NCI-H2171 (cell line): ENCODE results near the gene HLA-F.

ENCODE experiments used
- DNase-seq: peaks from one replicate; lab custom pipeline; 2025; lab: John Stamatoyannopoulos, UW

HLA-F gene

DNA sequence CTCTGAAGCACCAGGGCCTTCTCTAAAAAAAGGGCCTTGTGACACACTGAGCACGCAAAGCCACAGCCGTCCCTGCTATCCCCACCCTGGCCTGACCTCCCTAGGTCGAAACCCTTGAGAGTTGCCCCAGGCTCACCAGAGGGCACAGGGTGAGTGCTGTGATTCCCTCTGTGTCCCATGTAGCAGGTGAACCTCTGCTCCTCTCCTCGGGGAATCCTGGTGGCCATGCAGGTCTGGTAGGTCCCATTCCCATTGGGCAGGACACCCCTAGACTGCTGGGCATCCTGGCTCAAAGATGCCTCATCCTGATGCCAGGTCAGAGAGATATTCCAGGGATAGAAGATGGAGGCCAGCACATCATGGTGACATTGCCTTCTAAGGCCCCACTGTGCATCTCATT is 20.9 kb downstream of the HLA-F start:
- DNase-seq: no peak

DNA sequence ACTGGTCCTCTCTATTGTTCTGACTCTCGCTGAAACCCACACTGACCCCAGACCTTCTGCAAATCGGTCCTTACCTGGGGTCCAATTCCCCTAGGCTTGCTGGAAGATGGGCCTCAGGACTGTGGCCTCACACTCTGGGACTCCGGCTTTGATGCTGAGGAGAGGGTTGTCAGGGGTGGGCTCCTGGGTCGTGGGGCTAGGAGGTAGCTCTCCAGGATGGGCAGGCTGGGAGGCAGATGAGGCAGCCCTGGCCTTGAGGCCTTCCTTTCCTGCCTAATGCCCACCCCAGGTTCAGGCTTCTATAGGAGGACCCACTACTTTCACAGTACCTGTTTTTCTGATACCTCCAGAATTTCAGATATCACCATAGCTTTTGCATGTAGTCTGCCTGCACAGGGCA is 21.4 kb downstream of the HLA-F start:
- DNase-seq: no peak

DNA sequence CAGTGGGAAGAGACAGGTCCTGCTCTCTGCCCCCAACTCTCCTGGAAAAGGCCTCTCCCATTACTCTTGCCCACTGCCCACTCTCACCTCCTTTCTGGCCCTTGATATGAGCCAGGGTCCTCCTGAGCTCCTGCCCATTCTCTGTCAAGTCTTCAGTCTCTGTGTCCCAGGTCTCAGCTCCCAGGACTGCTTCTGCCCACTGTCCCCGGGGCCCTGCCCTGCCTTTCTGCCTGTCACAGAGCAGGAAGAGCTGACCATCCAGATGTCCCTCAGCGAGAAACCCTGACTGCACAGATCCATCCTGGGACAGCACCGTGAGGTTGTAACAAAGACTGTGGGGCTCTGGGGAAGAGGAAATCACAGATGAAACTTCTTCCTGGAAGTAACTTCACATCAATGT is 22.2 kb downstream of the HLA-F start:
- DNase-seq: no peak

DNA sequence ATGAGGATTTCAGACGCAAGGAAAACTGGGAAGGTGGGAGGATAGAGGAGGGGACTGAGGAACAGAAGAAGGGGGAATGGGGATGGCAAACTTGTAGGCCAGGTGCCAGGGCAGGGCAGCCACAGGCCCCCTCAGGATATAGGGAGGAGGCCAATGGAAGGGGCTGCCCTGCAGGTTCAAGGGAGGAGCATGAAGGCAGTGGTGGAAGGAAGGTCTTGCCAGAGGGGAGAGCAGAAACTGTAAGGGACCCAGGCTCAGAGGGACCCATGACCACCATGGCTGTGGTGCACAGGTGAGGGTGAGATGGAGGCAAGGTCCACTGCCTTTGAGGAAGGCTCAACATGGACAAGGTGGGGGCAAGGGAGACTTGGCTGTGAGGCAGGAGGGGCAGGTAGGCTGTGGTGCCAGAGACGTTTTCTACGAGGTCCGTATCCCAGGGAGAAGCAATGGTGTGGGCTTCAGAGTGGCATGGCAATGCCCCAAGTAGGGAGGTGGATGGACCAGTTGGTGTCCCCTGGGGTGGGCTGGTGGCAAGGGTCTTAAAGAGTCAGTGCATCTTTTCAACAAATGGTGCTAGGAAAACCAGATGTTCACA is 22.7 kb downstream of the HLA-F start:
- no peak for DNase-seq

DNA sequence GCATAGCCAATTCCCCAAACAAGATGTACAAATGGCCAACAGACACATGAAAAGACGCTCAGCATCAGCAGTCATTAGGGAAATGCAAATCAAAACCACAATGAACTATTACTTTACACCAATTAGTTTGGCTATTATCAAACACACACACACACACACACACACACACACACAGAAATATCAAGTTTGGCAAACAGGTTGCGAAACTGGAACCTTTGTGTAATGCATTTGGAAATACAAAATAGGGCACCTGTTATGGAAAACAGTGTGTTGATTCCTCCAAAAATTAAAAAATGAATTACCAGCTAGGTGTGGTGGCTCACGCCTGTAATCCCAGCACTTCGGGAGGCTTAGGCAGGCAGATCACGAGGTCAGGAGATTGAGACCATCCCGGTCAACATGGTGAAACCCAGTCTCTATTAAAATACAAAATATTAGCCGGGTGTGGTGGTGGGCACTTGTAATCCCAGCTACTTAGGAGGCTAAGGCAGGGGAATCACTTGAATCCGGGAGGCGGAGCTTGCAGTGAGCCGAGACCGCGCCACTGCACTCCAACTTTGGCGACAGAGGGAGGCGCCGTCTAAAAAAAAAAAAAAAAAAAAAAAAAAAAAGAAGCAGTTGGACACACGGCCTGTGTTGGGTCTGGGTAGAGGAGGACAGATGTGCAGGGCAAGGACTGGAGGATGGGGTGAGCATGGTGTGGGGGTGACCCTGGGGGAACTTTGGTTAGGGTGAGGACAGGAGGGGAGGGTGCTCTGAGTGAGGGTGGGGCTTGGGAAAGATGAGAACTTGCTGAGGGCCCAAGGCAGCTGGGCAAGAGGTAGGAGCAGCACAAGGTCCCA is 23.8 kb downstream of the HLA-F start:
- no peak for DNase-seq

DNA sequence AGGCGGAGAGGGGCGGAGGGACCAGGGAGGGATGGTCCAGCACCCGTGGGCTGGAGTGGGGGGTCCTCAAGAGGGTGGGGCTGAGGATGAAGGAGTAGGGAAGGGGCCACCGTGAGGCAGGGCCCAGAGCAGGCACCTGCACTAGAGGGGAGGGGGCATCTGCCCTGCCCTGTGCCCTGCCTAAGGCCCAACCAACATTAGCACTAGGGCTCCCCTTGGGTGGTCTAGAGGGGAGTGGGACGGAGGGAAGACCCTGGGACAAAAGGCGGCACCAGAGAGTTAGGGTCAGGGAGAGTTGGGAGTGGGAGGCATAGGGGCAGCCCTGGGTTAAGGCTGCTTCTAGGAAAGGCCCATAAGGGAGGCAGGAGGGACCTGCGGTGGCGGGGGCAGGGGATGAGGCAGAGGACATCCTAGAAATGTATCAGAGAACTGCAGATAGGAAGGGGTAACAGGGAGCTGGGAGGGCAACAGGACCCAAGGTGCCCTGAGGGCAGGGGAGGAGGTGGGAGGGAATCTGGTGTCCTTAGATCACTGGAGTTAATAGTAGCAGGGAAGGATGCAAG is 24.5 kb downstream of the HLA-F start:
- DNase-seq: no peak

DNA sequence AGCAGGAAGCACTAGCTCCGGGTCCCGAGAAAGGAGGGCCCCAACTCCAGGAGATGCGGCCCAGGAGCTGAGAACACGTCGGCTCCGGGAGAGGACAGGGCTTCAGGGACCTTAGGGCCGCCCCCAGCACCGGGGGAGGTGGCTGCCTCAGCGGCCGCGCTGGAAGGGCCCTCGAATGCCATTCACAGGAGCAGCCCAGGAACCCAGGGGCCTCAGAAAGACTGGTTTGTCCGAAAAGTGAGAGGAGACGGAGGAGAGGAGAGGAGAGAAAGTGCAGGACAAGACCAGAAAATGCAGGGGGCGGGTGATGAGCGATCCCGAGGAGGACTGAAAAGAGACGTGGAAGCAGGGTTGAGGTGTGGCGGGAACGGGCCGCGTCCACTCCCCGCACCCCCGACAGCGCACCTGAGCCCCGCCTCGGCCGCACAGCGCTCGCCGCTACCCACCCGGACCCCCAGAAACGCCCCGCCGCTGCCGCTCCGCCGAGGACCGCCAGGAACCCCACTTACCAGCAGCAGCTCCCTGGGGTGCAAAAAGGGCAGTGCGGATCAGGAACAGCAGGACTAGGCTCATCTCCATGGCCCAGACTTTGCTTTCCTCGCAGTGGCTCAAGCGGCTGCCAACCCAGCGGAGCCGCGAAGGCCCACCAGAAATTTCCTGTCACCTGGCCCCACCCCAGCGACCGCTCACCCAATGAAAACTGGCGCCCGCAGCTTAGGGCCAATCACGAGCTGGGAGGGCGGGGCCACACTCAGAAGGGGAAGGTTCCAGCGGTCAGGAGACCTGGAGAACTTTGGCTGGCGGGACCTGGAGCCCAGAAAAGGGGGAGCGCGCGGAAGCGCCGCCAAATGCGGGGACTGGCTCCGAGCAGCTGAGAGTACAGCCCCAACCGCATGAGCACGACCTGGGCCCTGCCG is 25.4 kb downstream of the HLA-F start:
- peak; percentile 12 for DNase-seq

DNA sequence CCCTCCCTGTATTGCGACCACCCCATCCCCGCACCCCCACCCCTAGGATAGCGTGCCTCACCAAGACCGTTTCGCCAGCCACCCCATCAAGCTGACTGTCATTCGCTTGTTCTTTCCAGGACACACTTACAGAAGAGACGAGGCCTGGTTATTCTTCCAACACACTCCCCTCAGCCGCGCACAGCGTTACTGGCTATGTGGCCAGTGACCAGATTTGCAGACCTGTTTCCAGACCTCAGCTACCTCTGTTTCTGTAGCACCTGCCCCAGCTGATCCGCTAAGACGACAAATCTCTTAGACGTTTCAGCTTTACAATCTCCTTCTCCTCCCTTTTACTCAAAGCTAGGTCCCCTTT is 26.1 kb downstream of the HLA-F start:
- no peak for DNase-seq

DNA sequence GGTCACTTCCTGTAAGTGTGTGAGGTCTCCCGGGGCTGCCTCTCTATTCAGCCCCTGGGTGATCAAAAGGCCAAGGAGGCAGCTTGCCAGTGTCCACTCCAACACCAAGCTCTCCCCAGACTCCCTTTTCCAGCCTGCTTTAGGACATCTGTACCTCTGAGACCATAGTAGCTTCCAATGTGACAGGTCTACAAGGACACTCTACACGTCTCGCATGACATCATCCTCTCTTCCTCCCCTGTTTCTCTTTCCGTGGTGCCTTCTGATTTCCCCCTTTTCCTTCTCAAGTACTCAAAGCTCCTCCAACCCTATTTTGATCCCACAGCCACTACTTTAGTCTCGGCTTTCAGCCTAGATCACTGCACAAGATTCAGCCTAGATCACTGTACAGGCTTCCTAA is 26.4 kb downstream of the HLA-F start:
- DNase-seq: no peak

DNA sequence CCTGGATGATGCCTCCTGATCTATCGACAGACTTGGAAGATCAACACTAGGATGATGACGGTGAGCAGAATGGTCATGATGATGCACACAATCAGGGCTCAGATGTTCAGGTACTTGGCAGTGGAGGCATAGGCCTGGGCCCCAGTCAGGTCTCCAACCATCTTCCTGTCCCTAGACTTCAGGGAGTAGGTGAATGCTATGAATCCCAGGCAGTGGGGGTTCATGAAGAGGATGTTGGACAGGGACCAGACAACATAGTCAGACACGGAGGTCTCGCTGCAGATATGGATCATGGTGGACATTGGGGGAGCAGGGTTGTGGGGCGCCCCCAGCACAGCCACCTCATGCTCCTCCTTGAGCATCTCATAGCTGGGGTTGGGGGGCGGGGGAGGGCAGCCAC is 27.5 kb downstream of the HLA-F start:
- DNase-seq: no peak

DNA sequence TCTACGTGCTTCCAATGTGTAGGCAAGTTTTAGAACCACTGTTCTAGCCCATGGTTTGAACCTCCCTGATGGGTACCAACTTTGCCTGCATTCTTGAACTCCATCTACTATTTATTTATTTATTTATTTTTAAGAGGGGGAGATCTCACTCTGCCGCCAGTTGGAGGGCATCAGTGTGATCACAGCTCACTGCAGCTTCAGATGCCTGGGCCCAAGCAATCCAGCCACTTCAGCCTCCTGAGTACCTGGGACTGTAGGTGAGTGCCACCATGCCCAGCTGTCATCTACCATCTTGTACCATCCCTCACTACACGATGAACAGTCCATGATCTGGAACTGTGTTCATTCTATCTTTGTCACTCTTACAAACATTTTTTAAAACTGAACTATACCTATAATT is 28.2 kb downstream of the HLA-F start:
- no peak for DNase-seq

DNA sequence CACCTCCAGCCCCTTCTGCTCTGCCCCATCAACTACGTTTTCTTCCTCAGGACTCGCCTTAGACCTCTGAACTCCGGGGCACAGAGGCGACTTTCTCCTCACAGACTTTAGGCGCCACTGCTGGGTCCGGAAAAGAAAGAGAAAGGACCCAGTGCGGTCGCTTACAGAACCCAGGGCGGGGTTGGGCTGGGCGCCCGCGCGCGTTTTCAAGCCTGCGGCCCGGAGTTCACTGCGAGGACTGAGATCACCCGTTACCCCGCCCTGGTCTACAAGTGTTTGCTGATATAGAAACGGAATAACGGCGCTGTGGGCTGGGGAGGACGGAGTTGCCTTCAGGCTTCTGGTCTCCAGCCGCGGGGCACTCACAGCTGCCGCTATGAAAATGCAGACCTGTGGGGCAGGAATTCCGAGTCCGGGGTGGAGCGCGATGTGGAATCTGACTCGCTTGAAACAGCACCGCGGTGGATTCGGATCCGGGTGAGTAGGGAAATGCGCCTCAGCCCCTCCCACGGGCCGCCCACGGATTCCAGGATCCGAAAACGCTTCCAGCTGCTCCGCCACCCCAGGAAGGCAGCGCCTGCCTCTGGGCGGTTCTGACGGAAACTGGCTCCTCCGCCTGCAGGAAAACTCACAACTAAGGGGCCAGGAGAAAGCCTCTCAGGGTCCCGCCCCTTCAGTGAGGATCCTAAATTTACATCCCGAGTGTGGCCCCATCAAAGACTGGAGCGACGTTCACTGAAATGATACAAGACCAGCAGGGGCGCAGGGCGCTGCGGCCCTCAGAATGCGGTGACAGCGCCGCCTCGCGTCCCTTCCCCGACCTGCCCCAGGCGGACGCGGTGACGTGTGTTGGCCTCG is 29.4 kb downstream of the HLA-F start:
- peak; percentile 32 for DNase-seq

DNA sequence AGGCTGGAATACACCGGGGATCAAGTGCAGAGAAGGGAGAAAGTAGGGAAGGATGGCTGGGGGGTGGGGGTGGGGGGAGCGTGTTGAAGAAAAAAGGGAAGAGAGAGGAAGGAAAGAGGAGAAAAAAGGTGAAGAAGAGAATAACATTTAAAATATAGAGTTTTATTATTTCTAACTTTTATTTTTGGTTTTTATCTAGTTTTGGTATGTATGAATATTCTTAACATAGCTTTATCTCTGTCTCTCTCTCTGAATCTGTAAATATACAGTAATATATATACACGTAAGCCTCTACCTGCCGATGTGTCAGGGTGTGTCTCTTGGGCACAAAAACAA is 30.0 kb downstream of the HLA-F start:
- no peak for DNase-seq

DNA sequence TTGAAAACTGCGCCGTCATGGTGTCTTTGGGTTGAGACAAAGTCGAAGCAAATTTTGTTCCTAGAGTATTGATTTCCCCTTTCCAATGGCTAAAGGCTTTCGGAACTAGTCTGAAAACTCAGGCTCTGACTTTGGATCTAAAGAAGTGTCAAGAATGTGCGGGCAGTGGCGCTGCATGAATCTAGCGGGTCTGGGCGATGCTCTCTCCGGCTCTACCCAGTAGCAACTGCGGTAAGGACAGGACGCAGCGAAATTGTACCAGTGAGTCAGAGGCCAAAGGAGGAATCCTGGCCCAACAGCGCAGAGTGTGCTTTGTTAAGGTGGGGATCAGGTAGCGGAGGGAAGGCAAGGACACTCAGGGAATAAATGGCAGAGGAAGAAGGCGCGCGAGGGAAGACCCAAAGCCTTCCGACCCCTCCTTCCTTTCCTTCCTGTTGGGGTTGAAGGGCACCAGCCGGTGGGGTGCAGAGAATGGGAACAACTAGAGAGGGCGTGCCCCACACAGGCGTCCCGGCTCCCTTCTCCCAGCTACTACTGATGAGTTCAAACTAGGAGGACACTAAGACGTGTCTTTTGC is 32.1 kb downstream of the HLA-F start:
- DNase-seq: no peak

DNA sequence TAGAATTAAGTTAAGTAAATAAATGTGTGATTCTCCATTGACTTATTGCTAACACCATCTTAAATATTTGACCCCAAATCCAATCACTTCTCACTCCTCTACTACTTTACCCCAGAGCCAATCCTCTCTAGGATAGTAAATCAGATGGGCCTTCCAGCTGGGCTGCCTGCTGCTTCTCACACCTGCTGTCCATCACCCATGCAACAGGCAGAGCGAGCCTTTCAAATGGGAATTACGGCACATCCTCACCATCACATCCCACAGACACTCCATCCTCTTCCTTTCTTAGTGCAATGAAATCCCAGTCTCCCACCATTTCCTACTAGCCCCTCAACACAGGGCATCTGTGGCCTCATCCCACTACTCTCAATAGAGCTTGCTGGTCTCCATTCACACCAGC is 34.0 kb downstream of the HLA-F start:
- DNase-seq: no peak

DNA sequence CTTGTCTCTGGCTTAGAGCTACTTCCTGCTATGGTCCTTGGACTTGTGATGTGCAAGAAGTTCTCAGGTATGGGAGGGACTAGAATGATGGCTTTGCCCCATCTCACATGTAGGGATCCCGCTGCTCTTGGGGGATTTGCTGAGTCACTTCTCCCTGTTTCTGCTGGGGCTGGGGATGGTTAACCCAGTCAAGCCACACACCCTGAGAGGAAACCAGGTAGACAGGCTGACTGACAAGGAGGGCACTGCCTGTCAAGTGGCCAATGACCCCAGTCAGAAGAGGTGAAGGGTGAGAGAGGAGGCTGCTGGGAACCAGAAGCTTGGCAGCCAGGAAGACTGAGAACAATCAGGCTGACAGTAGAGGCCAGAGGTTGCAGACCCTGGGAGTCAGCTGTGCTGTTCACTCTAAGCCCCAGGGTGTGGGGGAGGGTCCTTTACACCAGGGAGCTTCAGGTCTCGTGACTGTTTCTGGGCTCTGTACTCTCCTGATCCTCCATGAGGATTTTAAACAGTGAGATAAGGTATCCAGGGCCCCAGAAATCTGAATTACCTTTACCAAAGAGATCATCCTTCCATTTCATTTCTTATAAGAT is 34.6 kb downstream of the HLA-F start:
- DNase-seq: no peak

DNA sequence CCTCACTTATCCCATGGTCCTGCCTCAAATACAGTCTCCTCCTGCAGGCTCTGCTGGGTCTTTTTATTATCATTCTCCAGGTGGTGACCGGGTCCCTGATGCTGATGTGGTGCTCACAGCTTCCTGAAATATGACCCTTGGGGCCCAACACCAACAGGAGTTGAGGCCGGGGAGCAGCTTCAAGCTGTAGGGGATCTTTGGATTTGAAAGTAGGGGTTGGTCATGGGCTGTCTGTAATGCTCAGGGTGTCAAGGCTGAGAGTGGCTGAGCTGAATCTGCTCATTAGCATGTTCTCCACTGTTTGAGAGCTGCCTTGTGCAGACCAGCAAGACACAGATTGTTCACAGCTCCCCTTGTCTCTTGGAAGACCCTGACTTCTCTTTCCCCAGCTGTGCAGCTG is 35.5 kb downstream of the HLA-F start:
- no peak for DNase-seq

DNA sequence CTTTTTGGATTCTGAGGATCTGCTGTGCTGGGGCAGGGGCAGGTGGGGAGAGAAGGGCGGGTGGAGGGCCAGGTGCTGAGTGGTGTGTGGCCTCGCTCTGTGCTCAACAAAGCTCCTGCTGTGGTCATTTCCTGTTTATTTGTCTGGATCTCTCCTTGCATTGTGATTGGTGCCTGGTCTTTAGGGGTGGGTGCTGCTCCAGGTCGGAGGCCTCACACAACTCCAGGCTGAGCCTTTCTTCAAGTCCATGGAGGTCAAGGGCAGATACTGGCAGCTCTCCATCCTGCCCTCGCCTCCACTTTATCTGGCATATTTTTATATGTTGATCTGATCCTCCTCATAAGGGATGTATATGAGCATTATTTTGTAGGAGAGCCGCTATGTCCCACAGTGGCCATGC is 36.2 kb downstream of the HLA-F start:
- no peak for DNase-seq

DNA sequence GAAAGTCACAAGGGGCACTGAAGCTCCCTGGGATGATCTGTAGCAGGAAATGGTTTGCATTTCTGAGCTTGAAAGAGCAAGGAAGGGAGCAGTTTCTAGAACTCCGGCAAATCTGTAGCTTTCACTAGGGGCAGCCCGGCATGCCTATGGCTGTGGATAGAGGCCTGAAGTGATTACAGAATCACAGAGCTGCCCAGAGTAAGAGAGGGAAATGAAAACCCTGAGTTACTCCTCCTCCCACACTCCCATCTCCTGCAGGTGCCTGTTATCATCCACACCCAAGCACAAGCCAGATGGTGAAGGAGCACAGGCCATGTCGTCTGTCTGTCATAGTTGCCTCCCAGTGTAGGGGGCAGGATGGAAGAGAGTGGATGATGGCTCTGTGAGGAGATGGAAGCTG is 37.1 kb downstream of the HLA-F start:
- no peak for DNase-seq

DNA sequence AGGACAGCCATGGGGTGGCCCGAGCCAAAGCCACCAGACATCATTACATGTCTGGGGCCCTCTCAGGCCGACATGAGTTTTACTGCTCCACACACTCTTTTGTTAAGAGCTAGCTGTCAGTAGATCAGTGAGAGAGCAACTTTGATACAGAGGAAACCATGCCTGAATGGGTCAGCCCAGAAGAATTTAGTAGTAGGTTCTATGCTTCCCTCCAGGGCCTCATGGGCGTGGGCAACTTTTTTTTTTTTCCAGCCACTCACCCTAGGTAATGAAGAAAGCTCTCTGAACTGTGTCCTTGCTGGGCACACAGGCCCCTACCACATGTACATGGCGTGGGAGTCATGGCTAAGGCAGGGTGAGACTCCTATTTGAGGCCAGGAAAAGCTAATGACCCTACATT is 38.8 kb downstream of the HLA-F start:
- DNase-seq: no peak

DNA sequence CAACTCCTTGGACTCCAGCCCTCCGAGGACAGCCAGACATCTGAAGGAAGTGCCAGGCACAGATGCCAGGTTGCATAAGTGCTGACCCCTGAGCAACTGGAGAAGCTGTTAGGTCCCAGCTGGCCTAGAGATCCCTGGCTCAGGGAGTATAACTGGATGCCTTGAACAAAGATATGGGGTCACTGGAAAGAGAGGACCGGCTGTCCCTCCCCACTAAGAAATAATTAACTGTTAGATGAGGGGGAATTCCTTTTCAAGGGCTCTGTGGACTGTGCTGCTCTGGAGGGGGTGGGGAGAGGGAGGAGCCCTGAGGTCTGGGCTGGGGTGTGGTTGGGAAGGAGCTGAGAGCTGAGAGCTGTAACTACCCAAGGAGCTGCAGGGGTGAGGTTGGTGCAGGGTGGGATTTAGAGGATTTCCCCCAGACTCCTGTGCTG is 39.6 kb downstream of the HLA-F start:
- no peak for DNase-seq
